Gastroesophageal sphincter (tissue), 4 donors: ENCODE measurements around the gene KCTD16. TPM values are rescaled to one million over a fixed set of nuclear protein-coding genes. Genes with fewer than 3 reads are reported as not detected.

ENCODE experiments used
- ATAC-seq: fragments of 150-250 bp; one replicate; pipeline ENCODE4 v1.9.1; 2016; ENCODE audit warnings: mild to moderate bottlenecking, moderate library complexity
- H3K27ac ChIP-seq, 4 donors: fragments of 200-600 bp; sonication (generic) in 3 of 4; 1 replicate in 3 of 4; 2 replicates in 1 of 4; pipeline ENCODE4 v1.5.1; 2016 to 2019
- H3K27me3 ChIP-seq: fragments of 200-600 bp; sonication (generic); one replicate; pipeline ENCODE4 v1.5.1; 2019
- H3K36me3 ChIP-seq, 2 donors: fragments of 200-600 bp; sonication (generic); one replicate each; pipeline ENCODE4 v1.5.1; 2019; ENCODE audit warnings: control low read depth in 1 of 2
- H3K4me1 ChIP-seq, 3 donors: fragments of 200-600 bp; sonication (generic); 1 replicate in 2 of 3; 2 replicates in 1 of 3; pipeline ENCODE4 v1.5.1; 2016 to 2019; ENCODE audit warnings: control low read depth in 2 of 3
- H3K4me3 ChIP-seq, 2 donors: fragments of 200-600 bp; sonication (generic); one replicate each; pipeline ENCODE4 v1.5.1; 2019; ENCODE audit warnings: mild to moderate bottlenecking in 1 of 2, moderate library complexity in 1 of 2
- H3K9me3 ChIP-seq, 3 donors: fragments of 200-600 bp; sonication (generic); one replicate each; pipeline ENCODE4 v1.5.1; 2017 to 2019; ENCODE audit warnings: control low read depth in 2 of 3
- EP300 ChIP-seq: sonication (generic); formaldehyde crosslinking; IDR thresholded peaks from one replicate; pipeline ENCODE4 v1.6.1; 2017; ENCODE audit warnings: antibody characterized with exemption, mild to moderate bottlenecking
- POLR2A ChIP-seq, 2 donors: fragments of 450-650 bp; IDR thresholded peaks; one replicate each; pipeline ENCODE4 v1.6.1; 2017; ENCODE audit warnings: antibody characterized with exemption in 2 of 2, mild to moderate bottlenecking in 2 of 2, moderate library complexity in 1 of 2
- POLR2AphosphoS5 ChIP-seq: sonication (generic); formaldehyde crosslinking; IDR thresholded peaks from one replicate; pipeline ENCODE4 v1.6.1; 2017; ENCODE audit warnings: antibody characterized with exemption
- WGBS, 2 donors: methylation state at CpG; one replicate each; pipeline ENCODE4 v1.1.5; 2018; ENCODE audit warnings: low coverage in 1 of 2; 5-methylcytosine and 5-hydroxymethylcytosine counted together
- total RNA-seq, 4 donors: library from RNA; depleted of rRNA; stranded (reverse); fragments of >200 nt; gene quantifications; one replicate each; pipeline ENCODE4 v1.1.0, GENCODE V29; 2016
- TF ChIP-seq, protein P1 (sequence below), 4 experiments: fragments of 200-600 bp in 2 of 4; fragments of 450-650 bp in 2 of 4; sonication (generic) in 1 of 4; IDR thresholded peaks; one replicate each; pipeline ENCODE4 v1.5.1; 2017 to 2019; ENCODE audit warnings: antibody characterized with exemption in 4 of 4, mild to moderate bottlenecking in 2 of 4, moderate library complexity in 2 of 4

The KCTD16 gene
- total RNA-seq, 4 donors from 2014 or later: 0.05 to 0.13 (median 0.12) TPM; not detected in 1

DNA sequence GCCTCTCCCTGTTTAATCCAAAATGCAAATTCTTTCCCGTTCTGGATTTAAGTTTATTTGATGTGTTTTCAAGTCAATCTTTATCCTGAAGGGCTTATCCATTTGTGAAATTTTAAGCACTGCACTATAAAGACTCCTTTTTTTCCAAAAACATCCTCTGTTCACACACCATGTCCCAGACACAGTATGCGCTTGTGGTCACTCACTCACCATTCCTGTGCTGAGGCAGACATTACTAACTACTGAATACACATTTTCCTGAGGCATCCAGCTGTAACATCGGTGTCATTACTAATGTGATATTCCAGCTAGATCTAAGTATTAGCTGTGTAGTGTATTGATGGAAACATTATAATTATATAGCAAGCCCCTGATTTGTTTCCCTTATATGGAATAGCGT, 298.4 kb downstream of the KCTD16 start:
- ATAC-seq: no peak
- Histone ChIP-seq H3K36me3 (no peaks in the 10 kb centered on the region), H3K4me3 (no peak overlapping the region), H3K9me3 (no peaks in the 10 kb centered on the region), H3K27ac (no peak overlapping the region), H3K4me1 (no peaks in the 10 kb centered on the region), H3K27me3 (no peaks in the 10 kb centered on the region)
- TF ChIP-seq EP300 (no peak), POLR2AphosphoS5 (no peak), POLR2A (IDR thresholded peaks at IDR 0.05) (no peak)
- TF ChIP-seq, protein P1, sequence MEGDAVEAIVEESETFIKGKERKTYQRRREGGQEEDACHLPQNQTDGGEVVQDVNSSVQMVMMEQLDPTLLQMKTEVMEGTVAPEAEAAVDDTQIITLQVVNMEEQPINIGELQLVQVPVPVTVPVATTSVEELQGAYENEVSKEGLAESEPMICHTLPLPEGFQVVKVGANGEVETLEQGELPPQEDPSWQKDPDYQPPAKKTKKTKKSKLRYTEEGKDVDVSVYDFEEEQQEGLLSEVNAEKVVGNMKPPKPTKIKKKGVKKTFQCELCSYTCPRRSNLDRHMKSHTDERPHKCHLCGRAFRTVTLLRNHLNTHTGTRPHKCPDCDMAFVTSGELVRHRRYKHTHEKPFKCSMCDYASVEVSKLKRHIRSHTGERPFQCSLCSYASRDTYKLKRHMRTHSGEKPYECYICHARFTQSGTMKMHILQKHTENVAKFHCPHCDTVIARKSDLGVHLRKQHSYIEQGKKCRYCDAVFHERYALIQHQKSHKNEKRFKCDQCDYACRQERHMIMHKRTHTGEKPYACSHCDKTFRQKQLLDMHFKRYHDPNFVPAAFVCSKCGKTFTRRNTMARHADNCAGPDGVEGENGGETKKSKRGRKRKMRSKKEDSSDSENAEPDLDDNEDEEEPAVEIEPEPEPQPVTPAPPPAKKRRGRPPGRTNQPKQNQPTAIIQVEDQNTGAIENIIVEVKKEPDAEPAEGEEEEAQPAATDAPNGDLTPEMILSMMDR (IDR thresholded peaks at IDR 0.05): no peak
- 70 to 82% methylated on average over 4 of the region's 4 CpGs for WGBS, 2 donors

DNA sequence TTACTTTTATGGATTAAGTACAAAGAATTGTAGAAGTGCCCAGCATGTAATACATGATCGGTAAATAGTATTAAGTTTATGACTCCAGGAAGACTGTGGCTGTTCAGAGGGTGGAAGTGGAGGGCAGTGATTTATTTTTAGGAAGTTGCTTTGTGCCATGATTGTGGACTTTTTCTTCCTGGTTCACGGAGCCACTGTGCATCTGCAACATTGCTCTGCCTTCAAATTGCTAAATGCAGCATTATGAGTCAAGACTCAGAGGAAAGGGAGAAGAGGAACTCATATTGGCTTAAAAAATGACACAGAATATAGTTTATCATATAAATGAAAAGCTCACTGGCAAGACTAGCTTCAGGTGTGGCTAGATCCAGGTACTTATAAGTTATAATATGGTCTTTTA, 301.5 kb downstream of the KCTD16 start:
- Histone ChIP-seq H3K36me3 (no peaks in the 10 kb centered on the region), H3K27me3 (no peaks in the 10 kb centered on the region), H3K4me1 (no peaks in the 10 kb centered on the region), H3K9me3 (no peaks in the 10 kb centered on the region), H3K4me3 (no peak overlapping the region), H3K27ac (no peak overlapping the region)
- ATAC-seq: no peak
- TF ChIP-seq POLR2A (IDR thresholded peaks at IDR 0.05) (no peak), EP300 (no peak), POLR2AphosphoS5 (no peak)
- TF ChIP-seq, protein P1 (IDR thresholded peaks at IDR 0.05): no peak
- 63 to 65% methylated on average over 2 of the region's 2 CpGs for WGBS, 2 donors

DNA sequence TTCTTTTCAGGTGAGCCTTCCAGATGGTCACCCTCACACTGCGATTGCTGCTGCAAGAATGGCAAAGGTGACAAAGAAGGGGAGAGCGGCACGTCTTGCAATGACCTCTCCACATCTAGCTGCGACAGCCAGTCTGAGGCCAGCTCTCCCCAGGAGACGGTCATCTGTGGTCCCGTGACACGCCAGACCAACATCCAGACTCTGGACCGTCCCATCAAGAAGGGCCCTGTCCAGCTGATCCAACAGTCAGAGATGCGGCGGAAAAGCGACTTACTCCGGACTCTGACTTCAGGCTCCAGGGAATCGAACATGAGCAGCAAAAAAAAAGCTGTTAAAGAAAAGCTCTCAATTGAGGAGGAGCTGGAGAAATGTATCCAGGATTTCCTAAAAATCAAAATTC, 303.0 kb downstream of the KCTD16 start:
- H3K27ac ChIP-seq: no peak overlapping the region
- H3K36me3 ChIP-seq: no peaks in the 10 kb centered on the region
- ATAC-seq: no peak
- no peak for TF ChIP-seq POLR2AphosphoS5
- no peak for TF ChIP-seq EP300
- no peak for TF ChIP-seq POLR2A (IDR thresholded peaks at IDR 0.05)
- TF ChIP-seq, protein P1 (IDR thresholded peaks at IDR 0.05): no peak
- 80% methylated on average over 2 of the region's 13 CpGs; no CpG with 5 or more reads in 1 of the 2 donors for WGBS, 2 donors
- no peak overlapping the region for H3K4me3 ChIP-seq
- H3K9me3 ChIP-seq: no peaks in the 10 kb centered on the region
- no peaks in the 10 kb centered on the region for H3K4me1 ChIP-seq
- H3K27me3 ChIP-seq: no peaks in the 10 kb centered on the region

DNA sequence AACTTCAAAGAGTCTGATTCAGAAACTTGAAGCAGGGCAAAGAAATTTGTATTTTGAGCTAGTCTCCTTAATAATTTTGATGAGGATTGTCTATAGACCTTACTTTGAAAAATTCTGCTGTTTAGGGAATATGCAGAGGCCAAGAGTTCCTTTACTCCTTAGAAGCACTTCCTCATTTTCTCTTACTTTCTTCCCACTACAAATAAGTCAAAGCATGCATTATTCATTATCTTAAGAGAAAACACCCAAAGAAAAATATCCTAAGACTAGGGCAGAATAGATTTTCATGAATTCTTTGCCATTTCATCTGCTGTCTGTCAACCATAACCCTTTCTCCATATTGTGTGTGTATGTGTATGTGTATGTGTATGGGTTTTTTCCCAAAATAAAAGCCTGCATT, 307.9 kb downstream of the KCTD16 start:
- Histone ChIP-seq H3K27ac (no peak overlapping the region), H3K4me3 (no peak overlapping the region), H3K36me3 (no peaks in the 10 kb centered on the region), H3K27me3 (no peaks in the 10 kb centered on the region), H3K4me1 (no peaks in the 10 kb centered on the region), H3K9me3 (no peaks in the 10 kb centered on the region)
- ATAC-seq: no peak
- TF ChIP-seq, protein P1 (IDR thresholded peaks at IDR 0.05): no peak
- TF ChIP-seq POLR2AphosphoS5 (no peak), EP300 (no peak), POLR2A (IDR thresholded peaks at IDR 0.05) (no peak)

DNA sequence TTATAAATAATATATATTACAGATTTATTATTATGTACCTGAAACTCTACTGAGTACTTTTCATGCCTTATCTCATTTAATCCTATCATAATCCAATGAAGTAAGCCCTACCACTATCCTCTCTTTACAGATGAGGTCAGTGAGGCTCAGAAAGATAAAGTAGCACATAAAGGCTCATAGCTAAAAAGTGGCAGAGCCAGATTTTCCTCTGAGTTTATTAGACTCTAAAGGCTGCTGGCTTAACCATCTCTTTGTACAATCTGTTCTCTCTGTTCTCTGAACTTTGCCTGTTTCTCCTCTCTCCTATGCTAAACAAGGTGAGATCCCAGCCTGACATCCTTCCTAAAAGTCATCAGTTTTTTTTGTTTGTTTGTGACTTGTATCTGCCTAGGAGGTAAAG, 311.2 kb downstream of the KCTD16 start:
- no peak overlapping the region for H3K4me3 ChIP-seq
- peaks cover 5% of the 10 kb centered on the region for H3K27me3 ChIP-seq
- no peaks in the 10 kb centered on the region for H3K4me1 ChIP-seq
- H3K9me3 ChIP-seq: no peaks in the 10 kb centered on the region
- no peak for ATAC-seq
- H3K27ac ChIP-seq: no peak overlapping the region
- TF ChIP-seq, protein P1 (IDR thresholded peaks at IDR 0.05): no peak
- TF ChIP-seq EP300 (no peak), POLR2AphosphoS5 (no peak), POLR2A (IDR thresholded peaks at IDR 0.05) (no peak)
- no peaks in the 10 kb centered on the region for H3K36me3 ChIP-seq
